HuH-7 (cell line): ENCODE measurements around the gene FBXW4.

Experiments
- DNase-seq: peaks from one replicate; pipeline ENCODE4 v3.0.0; 2011; ENCODE audit warnings: low spot score

The FBXW4 gene

GRCh38 chr10:101580486-101581399, 114.2 kb downstream of the FBXW4 start:
- DNase-seq = no peak

- DNase-seq = no peak
Measured at GRCh38 chr10:101579516-101579870, 115.5 kb downstream of the FBXW4 start.

GRCh38 chr10:101578803-101579515, 116.0 kb downstream of the FBXW4 start:
- no peak for DNase-seq

- DNase-seq = no peak
Measured at GRCh38 chr10:101578192-101578591, 116.8 kb downstream of the FBXW4 start.

- DNase-seq = no peak
Measured at GRCh38 chr10:101577121-101577871, 117.7 kb downstream of the FBXW4 start.

GRCh38 chr10:101576211-101576863, 118.6 kb downstream of the FBXW4 start:
- DNase-seq = no peak

- DNase-seq = no peak
Measured at GRCh38 chr10:101575580-101576210, 119.3 kb downstream of the FBXW4 start.

GRCh38 chr10:101575091-101575490, 119.9 kb downstream of the FBXW4 start:
- no peak for DNase-seq

GRCh38 chr10:101573885-101574753, 120.9 kb downstream of the FBXW4 start:
- no peak for DNase-seq

- DNase-seq = no peak
Measured at GRCh38 chr10:101572785-101573184, 122.2 kb downstream of the FBXW4 start.

- no peak for DNase-seq
Measured at GRCh38 chr10:101572126-101572525, 122.8 kb downstream of the FBXW4 start.

- no peak for DNase-seq
Measured at GRCh38 chr10:101571271-101571925, 123.6 kb downstream of the FBXW4 start.

GRCh38 chr10:101570428-101571270, 124.3 kb downstream of the FBXW4 start:
- peak; percentile 47 for DNase-seq

- peak; percentile 93 for DNase-seq
Measured at GRCh38 chr10:101569622-101570427, 125.1 kb downstream of the FBXW4 start.

GRCh38 chr10:101569323-101569621, 125.7 kb downstream of the FBXW4 start:
- DNase-seq = no peak

- DNase-seq = no peak
Measured at GRCh38 chr10:101568054-101568745, 126.8 kb downstream of the FBXW4 start.

- no peak for DNase-seq
Measured at GRCh38 chr10:101567165-101568006, 127.6 kb downstream of the FBXW4 start.
